ENCODE results near the gene KCNC3.

DNA sequence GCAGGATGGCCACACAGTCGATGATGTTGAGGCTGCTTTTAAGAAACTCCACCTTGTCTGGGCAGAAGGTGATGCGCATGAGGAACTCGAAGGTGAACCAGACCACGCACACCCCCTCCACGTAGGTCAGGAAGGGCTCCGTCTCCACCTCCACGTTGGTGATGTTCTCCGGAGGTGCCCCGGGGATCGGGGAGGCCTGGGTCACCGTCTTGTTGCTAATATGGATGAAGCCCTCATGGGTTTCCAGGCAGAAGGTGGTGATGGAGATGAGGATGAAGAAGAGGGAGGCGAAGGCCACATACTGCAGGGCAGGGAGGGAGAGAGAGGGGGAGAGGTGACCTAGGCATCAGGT lies 5.4 kb downstream of the KCNC3 start:
- no peak for TF ChIP-seq CTCF (IDR thresholded peaks at IDR 0.05)
- TF ChIP-seq EP300 (IDR thresholded peaks at IDR 0.05), result no peak
- TF ChIP-seq POLR2A (IDR thresholded peaks at IDR 0.05), result no peak
